HG03139 (cell line): ENCODE results near the gene SNX5.

Source experiments
- ATAC-seq: cut with Tn5 transposase; IDR thresholded peaks from one replicate; pipeline ENCODE4 v1.9.1; 2021; ENCODE audit not compliant: unreplicated experiment

Gene SNX5

DNA sequence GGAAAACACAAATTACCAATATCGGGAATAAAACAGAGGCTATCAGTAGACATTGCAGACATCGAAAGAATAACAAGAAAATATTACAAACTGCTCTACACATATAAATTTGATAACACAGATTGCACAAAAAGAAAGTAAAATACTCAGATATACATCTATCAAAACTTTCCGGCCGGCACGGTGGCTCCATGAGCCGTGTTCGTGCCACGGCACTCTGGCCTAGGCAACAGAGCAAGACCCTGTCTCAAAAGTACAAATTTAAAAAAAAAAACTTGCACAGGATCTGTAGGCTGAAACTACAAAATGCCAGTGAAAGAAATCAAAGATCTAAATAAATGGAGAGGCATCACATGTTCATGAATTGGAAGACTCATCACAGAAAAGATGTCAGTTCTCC lies 49.4 kb downstream of the SNX5 start:
- no peak for ATAC-seq

DNA sequence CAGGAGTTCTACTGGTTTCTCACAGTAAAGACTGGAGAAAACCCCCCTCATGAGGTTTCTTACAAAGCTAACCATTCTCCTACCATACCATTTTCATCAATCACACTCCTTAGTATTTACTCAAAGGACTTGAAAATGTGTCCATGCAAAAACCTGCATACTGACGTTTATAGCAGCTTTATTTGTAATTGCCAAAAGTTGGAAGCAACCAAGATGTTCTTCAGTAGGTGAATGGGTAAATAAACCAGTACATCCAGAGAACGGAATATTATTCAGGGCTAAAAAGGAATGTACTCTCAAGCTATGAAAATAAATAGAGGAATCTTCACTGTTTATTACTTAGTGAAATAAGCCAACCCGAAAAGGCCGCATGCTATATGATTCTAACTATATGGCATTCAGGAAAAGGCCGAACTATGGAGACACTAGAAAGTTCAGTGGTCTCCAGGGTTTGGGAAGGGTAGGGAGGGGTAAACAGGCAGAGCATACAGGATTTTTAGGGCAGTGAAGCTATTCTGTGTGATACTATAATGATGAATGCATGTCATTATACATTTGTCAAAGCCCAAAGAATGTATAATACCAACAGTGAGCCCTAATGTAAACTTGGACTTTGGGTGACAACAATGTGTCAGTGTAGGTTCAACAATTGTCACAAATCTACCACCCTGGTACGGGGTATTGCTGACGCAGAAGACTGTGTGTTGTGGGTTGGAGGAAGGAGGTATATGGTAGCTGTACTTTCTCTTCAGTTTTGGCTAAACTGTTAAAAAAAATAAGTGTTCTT lies 50.6 kb downstream of the SNX5 start:
- no peak for ATAC-seq

DNA sequence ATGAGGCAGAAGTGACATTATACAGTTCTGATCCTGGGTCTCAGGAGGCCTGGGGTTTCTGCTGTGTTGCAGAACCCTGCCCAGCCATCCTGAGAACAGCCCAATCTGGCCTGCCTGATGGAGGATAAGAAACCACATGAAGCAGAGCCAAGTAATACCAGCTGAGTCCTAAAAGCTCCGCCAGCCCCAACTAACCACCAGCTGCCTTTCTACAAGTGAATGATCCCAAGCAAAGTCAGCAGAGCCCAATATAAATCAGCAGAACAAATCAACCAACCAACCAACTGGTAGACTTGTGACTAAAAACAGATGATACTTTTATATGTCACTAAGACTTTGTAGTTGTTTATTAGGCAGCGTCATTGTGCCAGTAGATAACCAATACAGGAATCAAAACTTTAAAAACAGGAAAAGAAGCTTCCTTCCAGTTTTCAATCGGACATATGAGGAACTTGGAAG lies 52.1 kb downstream of the SNX5 start:
- no peak for ATAC-seq

DNA sequence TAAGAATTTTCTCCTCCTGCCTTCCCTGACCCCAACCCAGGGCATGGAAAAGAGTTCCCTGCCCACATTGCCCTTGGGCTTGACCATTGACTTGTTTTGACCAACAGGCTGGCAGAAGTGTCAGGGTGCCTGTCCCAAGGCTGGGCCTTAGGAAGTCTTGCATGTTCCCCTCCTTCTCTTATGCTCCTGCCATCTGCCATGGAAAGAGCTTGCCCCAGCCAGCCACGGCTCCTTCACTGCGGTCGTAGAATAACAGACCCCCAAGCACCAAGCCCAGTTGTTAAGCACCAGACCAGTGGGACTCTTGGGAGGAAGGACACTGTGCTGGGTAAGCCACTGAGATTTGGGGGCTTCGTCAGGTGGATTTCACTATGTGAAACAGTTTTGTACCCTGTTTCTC lies 53.6 kb downstream of the SNX5 start:
- ATAC-seq: no peak

DNA sequence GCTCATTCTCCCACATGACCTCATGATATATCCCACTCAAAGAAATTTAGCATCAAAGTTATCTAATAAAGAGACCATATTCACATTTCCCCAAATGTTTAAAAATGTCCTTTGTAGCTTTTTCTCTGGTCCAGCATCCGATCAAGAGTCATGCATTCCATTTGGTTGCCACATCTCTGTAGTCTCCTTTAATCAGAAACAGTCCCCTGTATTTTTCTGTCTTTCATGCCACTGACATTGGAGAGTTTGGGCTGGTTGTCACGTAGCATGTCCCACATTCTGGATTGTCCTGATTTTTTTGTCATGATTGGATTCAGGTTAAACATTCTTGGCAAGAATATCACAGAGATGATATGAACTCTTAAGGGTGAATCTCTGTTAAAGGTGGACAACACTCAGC lies 55.7 kb downstream of the SNX5 start:
- no peak for ATAC-seq

DNA sequence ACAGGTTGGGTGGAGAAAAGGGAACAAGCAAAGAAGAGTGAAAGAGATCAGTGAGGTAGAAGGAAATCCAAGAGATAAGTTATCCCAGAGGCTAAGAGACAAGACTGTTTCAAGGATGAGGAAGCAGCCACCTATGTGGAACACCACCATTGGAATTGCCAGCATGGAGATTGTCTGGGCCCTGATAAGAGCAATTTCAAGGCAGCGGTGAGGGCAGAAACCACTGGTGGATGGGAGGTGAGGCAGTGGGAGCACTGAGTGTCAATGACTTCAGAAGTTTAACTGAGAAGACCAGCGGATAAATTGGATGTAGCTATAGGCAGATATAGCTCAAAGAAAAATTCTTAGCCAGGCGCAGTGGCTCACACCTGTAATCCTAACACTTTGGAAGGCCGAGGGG lies 56.7 kb downstream of the SNX5 start:
- ATAC-seq: no peak

DNA sequence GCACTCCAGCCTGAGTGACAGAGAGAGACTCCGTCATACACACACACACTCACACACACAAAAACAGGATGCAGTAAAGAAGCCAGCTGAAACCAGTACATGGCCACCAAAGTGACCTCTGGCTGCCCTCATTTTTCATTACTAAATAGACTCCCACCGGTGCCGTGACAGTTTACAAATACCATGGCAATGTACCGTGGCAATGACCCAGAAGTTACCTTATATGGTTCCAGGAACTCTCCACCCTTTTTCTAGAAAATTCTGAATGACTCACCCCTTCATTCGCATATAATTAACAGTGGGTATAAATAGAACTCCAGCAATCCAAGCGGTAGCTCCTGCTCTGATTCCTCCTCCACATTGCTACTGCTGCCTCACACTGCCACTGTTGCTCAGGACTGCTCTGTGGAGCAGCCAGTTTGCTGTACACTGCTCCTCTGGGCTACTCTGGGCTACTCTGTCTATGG lies 57.7 kb downstream of the SNX5 start:
- ATAC-seq: no peak

DNA sequence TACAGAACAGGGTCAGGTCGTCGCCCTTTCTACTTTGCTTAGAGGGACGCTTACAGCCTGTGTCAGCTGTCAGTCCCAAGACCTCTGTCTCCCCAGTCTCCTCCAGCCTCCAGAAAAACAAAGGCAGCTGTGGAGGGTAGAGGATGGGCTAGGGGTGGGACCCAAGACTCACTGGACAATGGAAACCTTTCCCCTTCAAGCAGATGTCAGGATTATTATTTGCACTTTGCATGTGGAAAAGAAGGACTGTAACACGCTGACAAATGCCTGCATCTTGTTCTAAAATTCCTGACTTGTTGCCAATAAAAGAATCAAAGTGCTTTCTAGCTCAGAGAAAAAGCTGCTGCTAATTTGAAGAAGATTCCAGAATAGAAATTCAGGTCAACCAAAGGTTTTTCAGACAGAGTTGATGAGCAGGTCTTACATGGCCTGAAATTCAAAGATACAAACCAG lies 58.7 kb downstream of the SNX5 start:
- ATAC-seq: no peak

DNA sequence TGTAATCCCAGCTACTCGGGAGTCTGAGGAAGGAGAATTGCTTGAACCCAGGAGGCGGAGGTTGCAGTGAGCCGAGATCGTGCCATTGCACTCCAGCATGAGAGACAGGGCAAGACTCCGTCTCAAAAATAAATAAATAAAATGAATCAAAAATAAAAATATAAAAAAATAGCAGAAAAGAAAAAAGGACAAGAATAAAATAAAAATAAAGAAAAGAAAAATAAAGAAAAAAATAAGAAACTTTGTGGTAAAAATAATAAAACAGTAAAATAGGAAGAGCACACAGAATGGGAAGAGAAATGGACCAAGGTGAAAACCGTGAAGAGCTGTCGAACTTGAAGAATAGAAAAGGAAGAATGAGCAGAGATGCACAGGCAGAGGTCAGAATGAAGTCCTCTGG lies 63.0 kb downstream of the SNX5 start:
- no peak for ATAC-seq

DNA sequence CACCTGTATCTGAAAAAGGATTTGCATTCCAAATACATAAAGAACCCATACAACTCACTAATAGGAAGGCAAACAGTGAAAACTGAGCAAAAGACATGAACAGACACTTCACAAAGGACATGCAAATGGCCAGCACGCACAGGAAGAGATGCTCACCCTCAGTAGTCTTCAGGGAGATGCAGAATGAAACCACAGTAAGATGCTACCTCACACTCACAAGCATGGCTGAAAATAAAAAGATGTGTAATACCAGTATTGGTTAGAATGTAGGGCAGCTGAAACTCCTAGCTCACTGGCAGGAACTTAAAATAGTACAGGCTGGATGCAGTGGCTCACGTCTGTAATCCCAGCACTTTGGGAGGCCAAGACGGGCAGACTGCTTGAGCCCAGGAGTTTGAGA lies 64.6 kb downstream of the SNX5 start:
- peak; percentile 70 for ATAC-seq

DNA sequence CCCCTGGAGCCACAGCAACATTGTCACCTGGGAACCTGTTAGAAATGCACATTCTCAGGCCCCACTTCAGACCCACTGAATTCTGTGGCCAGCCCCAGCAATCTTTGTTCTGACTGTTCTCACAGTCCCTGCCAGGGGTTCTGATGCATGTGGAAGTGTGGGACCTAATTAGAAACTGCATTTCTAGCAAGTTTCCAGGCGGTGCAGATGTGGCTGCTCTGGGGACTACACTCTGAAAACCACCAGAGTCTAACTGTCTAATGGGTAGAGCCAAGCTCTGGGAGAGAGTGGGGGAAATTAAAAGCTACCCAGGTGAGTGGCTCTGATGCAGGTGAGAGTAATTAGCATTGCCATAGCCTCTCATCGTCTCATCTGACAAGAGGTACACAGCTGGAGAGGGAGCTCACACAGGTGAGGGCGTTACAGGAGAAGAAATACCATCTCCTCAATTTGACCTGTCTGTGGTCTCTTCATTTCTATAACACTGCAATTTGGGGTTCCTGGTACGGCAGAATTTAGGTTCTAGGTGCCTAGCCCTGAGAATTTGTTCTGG lies 66.0 kb downstream of the SNX5 start:
- no peak for ATAC-seq

DNA sequence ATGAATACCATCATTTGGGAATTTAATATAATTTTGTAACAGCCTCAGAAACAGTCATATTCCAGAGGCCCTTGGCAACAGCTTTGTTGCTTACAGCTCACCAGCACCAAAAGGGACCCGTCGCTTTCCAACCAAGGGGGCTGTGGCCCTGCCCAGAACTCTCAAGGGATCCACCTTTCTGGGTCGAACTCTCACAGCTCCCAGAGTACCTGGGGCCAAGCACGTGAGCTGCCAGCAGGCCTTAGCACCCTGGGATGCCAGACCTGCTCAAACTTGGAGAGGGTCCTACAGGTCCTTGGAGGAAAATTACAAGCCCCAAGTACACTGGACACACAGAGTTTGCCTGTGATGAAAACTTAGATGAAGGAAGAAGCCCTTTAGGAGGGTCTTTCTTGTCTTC lies 66.6 kb downstream of the SNX5 start:
- ATAC-seq: no peak

DNA sequence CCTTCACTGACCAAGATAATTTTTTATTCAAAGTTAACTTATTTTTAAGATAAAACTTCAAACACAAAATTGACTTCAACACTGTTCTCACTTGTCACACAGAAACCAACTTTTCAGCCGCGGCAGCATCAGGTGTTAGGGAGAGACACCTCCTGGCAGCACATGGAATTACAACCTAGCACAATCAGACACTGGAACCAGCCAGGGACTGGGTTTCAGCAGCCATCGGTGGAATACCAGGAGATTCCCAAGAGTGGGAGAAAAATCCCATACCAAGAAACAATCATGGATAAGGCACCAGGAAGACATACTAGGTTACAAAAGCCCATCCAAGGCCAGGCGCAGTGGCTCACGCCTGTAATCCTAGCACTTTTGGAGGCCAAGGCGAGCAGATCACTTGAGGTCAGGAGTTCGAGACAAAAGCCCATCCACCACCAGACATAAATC lies 70.0 kb downstream of the SNX5 start:
- no peak for ATAC-seq

DNA sequence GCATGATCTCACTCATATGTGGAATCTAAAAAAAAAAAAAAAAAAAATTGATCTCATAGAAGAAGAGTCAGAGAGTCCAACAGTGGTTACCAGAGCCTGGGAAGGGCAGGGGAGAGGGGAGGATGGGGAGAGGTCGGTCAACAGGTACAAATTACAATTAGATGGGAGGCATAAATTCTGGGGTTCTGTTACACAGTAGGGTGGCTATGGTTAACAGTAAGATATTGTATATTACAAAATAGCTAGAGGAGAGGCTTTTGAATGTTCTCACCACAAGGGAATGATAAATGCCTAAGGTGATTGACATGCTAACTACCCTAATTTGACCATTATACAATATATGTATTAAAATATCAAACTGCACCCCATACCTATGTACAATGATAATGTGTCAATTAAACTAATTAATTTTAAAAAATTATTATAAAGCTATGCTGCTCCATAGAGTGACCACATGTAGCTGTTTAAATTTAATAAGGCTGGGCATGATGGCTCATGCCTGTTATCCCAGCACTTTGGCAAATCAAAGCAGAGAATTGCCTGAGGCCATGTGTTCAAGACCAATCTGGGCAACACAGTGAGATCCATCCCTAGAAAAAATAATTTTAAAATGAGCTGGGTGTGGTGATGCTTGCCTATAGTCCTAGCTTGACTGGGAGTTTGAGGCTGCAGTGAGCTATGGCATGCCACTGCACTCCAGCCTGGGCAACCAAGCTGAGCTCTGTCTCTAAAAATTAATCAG lies 70.9 kb downstream of the SNX5 start:
- no peak for ATAC-seq

DNA sequence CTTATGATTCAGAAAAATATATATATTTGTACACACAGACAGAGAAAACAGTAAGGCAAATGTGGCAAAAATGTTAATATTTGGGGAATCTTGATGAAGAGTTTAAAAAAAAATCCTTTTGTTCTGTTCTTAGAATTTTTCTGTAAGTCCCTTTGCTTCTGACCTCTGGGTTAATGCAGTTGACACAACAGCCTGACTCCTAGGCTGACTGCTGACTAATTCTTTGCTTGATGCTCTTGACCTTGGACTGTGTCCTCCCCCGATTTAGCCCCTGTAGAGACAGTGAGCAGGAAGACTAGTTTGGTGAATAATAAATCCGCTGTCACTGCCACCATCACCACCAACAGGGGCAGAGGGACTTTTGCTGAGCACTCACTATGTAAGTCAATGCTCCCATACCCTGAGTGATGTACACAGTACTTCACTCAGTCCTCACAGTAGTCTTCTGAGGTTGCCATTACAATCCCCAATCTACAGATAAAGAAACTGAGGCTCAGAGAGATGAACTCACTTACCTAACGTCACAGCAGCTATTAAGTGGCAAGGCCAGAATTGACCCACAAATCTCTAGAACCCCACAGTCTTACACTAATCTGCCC lies 71.7 kb downstream of the SNX5 start:
- no peak for ATAC-seq

DNA sequence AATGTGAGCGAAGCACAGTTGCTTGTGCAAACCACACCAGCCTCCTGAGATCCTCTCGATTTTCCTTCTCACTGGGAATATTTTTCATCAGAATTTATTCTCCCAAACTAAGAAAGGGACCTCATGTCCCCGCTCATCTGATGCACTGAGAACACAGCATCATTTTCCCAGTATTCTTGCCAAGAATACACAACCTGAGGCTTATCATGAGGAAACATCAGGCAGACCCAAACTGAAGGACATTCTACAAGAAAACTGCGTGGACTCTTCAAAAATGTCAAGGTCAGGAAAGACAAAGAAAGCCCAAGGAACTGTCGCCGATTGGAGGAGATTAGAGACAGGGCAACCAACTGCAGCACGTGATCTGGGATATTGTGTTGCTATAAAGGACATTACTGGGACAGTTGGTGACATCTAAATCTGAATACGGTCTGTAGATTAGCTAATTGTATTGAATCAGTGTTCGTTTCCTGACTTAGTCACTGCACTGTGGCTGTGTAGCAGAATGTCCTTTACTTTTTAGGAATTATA lies 72.3 kb downstream of the SNX5 start:
- no peak for ATAC-seq

DNA sequence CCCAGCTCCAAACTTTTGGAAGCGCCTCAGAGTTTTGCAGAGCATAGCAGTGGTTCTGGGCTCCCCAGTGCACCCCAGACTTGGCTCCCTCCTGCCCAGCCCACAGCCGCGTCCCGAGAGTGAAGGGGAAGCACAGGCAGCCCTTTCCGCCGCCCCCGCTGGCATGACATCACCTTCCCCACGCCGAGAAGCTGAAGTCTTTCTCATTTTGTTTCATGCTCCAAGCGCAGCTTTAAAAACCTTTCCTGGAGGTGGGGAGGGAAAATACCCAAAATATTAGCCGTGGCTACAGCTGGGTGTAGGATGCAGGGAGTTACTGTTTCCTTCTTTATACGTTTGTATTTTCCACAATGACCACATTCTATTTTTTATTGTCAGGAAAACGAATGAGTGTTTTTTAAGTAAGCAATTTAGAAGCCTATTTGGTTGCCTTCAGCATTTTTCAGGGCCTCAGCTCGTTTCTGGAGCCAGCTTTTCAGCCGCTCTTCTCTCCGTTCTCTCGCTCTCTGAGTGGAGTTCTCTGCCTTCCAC lies 72.9 kb downstream of the SNX5 start:
- ATAC-seq: peak; percentile 52

DNA sequence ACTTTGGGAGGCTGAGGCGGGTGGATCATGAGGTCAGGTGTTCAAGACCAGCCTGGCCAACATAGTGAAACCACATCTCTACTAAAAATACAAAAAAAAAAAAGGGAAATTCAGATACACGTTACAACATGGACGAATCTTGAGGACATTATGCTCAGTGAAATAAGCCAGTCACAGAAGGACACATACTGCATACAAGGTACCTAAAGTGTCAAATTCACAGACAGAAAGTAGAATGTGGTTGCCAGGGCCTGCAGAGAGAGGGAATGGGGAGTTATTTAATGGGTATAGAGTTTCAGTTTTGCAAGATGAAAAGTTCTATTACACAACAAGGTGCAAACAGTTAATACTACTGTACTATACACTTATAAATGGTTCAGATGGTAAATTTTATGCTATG lies 75.1 kb downstream of the SNX5 start:
- ATAC-seq: no peak

DNA sequence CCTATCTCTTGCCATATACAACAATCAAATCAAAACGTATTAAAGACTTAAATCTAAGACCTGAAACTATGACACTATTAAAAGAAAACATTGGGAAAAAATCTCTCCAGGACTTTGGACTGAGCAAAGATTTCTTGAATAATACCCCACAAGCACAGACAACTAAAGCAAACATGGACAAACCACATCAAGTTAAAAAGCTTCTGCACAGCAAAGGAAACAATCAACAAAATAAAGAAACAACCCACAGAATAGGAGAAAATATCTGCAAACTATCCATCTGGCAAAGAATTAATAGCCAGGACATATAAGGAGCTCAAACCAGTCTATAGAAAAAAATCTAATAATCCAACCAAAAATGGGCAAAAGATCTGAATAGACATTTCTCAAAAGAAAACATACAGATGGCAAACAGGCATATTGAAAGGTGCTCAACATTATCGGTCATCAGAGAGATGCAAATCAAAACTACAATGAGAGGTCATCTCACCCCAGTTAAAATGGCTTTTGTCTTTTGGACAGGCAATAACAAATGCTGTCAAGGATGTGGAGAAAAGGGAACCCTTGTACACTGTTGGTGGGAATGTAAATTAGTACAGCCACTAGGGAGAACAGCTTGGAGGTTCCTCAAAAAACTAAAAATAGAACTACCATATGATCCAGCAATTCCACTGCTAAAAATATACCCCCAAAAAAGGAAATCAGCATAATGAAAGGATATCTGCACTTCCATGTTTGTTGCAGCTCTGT lies 76.2 kb downstream of the SNX5 start:
- ATAC-seq: no peak
